CD14-positive monocyte (primary cell): ENCODE results near the gene CENPC. TPM values are rescaled to one million over a fixed set of nuclear protein-coding genes. Genes with fewer than 3 reads are reported as not detected.

ENCODE experiments used
- DNase-seq, 3 donors: peaks; one replicate each; pipeline ENCODE4 v3.0.0-alpha.2; 2011 to 2022
- H2AFZ ChIP-seq: 2 replicates; pipeline ENCODE4 v1.6.0; 2012; ENCODE audit warnings: mild to moderate bottlenecking, low read depth, low read length, inconsistent platforms; ENCODE audit not compliant: insufficient read depth, poor library complexity, severe bottlenecking
- H3K27ac ChIP-seq, 2 donors: 1 replicate in 1 of 2; 2 replicates in 1 of 2; pipeline ENCODE4 v1.5.1; 2012 to 2013; ENCODE audit warnings: low read length in 2 of 2, control low read depth in 1 of 2, inconsistent platforms in 1 of 2, low read depth in 1 of 2, mild to moderate bottlenecking in 1 of 2
- H3K27me3 ChIP-seq, 2 donors: one replicate each; pipeline versions ENCODE4 v1.6.0 to v1.6.1; 2011 to 2013; ENCODE audit warnings: low read length in 2 of 2; ENCODE audit not compliant: control insufficient read depth in 2 of 2, insufficient read depth in 2 of 2
- H3K36me3 ChIP-seq, 2 donors: replicated peaks in 1 of 2; 1 replicate in 1 of 2; 2 replicates in 1 of 2; pipeline versions ENCODE4 v1.5.1 to v1.6.1; 2012 to 2013; ENCODE audit warnings: low read length in 2 of 2, control low read depth in 1 of 2, inconsistent platforms in 1 of 2, mild to moderate bottlenecking in 1 of 2; ENCODE audit not compliant: insufficient read depth in 2 of 2, control insufficient read depth in 1 of 2
- H3K4me1 ChIP-seq, 2 donors: 1 replicate in 1 of 2; 2 replicates in 1 of 2; pipeline versions ENCODE4 v1.5.1 to v1.6.1; 2012 to 2013; ENCODE audit warnings: low read length in 2 of 2, control low read depth in 1 of 2, inconsistent platforms in 1 of 2, mild to moderate bottlenecking in 1 of 2, moderate library complexity in 1 of 2; ENCODE audit not compliant: insufficient read depth in 2 of 2, control insufficient read depth in 1 of 2
- H3K4me2 ChIP-seq: replicated peaks from 2 replicates; pipeline ENCODE3; 2012; ENCODE audit warnings: low read length, moderate library complexity, mild to moderate bottlenecking; ENCODE audit not compliant: poor library complexity, severe bottlenecking; ENCODE audit errors: extremely low read depth
- H3K4me3 ChIP-seq, 3 experiments: fragments of 200-600 bp in 1 of 3; sonication (generic) in 1 of 3; replicated peaks in 1 of 3; 1 replicate in 2 of 3; 2 replicates in 1 of 3; pipeline ENCODE4 v1.5.1; 2011 to 2013; ENCODE audit warnings: low read length in 3 of 3, mild to moderate bottlenecking in 3 of 3, control low read depth in 2 of 3, low read depth in 2 of 3, inconsistent platforms in 1 of 3, moderate library complexity in 1 of 3
- H3K79me2 ChIP-seq: 2 replicates; pipeline ENCODE4 v1.6.0; 2012; ENCODE audit warnings: mild to moderate bottlenecking, control low read depth, inconsistent platforms, low read length, moderate library complexity; ENCODE audit not compliant: insufficient read depth
- H3K9ac ChIP-seq: 2 replicates; pipeline ENCODE4 v1.6.0; 2017; ENCODE audit warnings: low read length, mild to moderate bottlenecking; ENCODE audit not compliant: insufficient read depth, poor library complexity, severe bottlenecking
- H3K9me3 ChIP-seq, 2 donors: replicated peaks in 1 of 2; 1 replicate in 1 of 2; 2 replicates in 1 of 2; pipeline versions ENCODE4 v1.5.1 to v1.6.1; 2012 to 2013; ENCODE audit warnings: low read length in 2 of 2, control low read depth in 1 of 2; ENCODE audit not compliant: control insufficient read depth in 1 of 2, insufficient read depth in 1 of 2
- H4K20me1 ChIP-seq: 2 replicates; pipeline ENCODE4 v1.6.0; 2012; ENCODE audit warnings: mild to moderate bottlenecking, low read length, control low read depth, moderate library complexity; ENCODE audit not compliant: insufficient read depth
- H3K27ac Mint-ChIP-seq, 7 donors: one replicate each; pipeline ENCODE4 v1.8.0; 2020; ENCODE audit warnings: mild to moderate bottlenecking in 7 of 7, mixed read lengths in 7 of 7, moderate library complexity in 6 of 7, inconsistent platforms in 2 of 7
- H3K27me3 Mint-ChIP-seq, 3 donors: one replicate each; pipeline ENCODE4 v1.8.0; 2021 to 2022; ENCODE audit warnings: low read depth in 3 of 3, mild to moderate bottlenecking in 3 of 3, mixed read lengths in 3 of 3, moderate library complexity in 3 of 3, inconsistent platforms in 1 of 3
- H3K36me3 Mint-ChIP-seq, 2 donors: one replicate each; pipeline ENCODE4 v1.8.0; 2020; ENCODE audit warnings: mixed read lengths in 2 of 2, inconsistent platforms in 1 of 2, mild to moderate bottlenecking in 1 of 2
- H3K4me1 Mint-ChIP-seq: one replicate; pipeline ENCODE4 v1.8.0; 2020; ENCODE audit warnings: mild to moderate bottlenecking, mixed read lengths
- H3K4me3 Mint-ChIP-seq, 2 donors: one replicate each; pipeline ENCODE4 v1.8.0; 2020; ENCODE audit warnings: mild to moderate bottlenecking in 2 of 2, mixed read lengths in 2 of 2, moderate library complexity in 1 of 2
- H3K9me3 Mint-ChIP-seq, 7 donors: one replicate each; pipeline ENCODE4 v1.8.0; 2020 to 2022; ENCODE audit warnings: mixed read lengths in 7 of 7, mild to moderate bottlenecking in 6 of 7, moderate library complexity in 6 of 7, inconsistent platforms in 2 of 7
- WGBS: methylation state at CpG from one replicate; pipeline ENCODE4 v1.1.5; 2013; ENCODE audit warnings: missing lambda C conversion rate; ENCODE audit not compliant: insufficient coverage; 5-methylcytosine and 5-hydroxymethylcytosine counted together
- intact Hi-C, 2 donors: fragments of 100-400 bp; cut with micrococcal nuclease; formaldehyde crosslinking; loops; one replicate each; pipeline versions ENCODE4 v1.15.0 to v1.15.1; 2023
- polyA plus RNA-seq, 3 donors: library from polyadenylated mRNA; depleted of rRNA in 1 of 3; unstranded in 2 of 3; stranded (reverse) in 1 of 3; fragments of 300-500 nt in 2 of 3; fragments of >200 nt in 1 of 3; fragmentation: Illumina TruSeq in 2 of 3; gene quantifications; 1 replicate in 2 of 3; 2 replicates in 1 of 3; pipeline ENCODE4 v1.2.3, GENCODE V29; 2012 to 2021
- TF ChIP-seq, protein P1 (sequence below): fragments of 200-600 bp; IDR thresholded peaks from one replicate; pipeline ENCODE4 v1.8.0; 2022; ENCODE audit warnings: antibody characterized with exemption, mild to moderate bottlenecking

CENPC gene
- polyA plus RNA-seq, 3 donors: 6.3 to 7.2 (median 6.7) TPM

DNA sequence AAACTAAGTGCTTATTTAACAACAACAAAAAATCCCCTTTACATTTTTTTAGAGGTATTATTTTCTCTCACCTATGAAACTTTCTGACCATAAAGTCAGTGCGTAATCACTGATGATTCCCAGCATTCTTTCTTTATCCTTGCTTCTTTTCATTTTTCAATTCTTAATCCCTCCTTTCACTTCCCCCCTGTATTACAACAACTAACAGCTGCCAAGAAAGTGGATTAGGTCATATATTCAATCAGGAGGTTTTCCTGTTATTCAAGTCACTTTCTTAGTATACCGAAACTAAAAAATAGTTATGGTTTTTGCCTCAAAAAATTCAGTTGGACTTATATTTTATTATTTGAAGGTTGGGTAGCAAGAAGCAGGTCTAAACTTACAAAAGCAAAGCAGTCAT, 11.1 kb upstream of the CENPC start:
- no peak overlapping the region for H3K4me3 Mint-ChIP-seq
- no peak overlapping the region for H3K4me2 ChIP-seq
- H3K4me1 ChIP-seq: peaks cover 9 to 13% of the 10 kb centered on the region in 2 donors
- peaks cover 0 to 2% (median 0%) of the 10 kb centered on the region in 7 donors for H3K9me3 Mint-ChIP-seq
- peak overlapping the region in 1 of 7 donors; percentile 62 for H3K27ac Mint-ChIP-seq
- H3K4me1 Mint-ChIP-seq: peaks cover 32% of the 10 kb centered on the region
- H3K27ac ChIP-seq: no peak overlapping the region
- intact Hi-C loops: no loop called here
- no CpG with 5 or more reads among the region's 2 CpGs for WGBS
- H3K27me3 ChIP-seq: no peaks in the 10 kb centered on the region
- no peak overlapping the region for H3K9ac ChIP-seq
- peak overlapping the region; percentile 70 for H2AFZ ChIP-seq
- no peaks in the 10 kb centered on the region for H3K27me3 Mint-ChIP-seq
- TF ChIP-seq, protein P1, sequence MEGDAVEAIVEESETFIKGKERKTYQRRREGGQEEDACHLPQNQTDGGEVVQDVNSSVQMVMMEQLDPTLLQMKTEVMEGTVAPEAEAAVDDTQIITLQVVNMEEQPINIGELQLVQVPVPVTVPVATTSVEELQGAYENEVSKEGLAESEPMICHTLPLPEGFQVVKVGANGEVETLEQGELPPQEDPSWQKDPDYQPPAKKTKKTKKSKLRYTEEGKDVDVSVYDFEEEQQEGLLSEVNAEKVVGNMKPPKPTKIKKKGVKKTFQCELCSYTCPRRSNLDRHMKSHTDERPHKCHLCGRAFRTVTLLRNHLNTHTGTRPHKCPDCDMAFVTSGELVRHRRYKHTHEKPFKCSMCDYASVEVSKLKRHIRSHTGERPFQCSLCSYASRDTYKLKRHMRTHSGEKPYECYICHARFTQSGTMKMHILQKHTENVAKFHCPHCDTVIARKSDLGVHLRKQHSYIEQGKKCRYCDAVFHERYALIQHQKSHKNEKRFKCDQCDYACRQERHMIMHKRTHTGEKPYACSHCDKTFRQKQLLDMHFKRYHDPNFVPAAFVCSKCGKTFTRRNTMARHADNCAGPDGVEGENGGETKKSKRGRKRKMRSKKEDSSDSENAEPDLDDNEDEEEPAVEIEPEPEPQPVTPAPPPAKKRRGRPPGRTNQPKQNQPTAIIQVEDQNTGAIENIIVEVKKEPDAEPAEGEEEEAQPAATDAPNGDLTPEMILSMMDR: no peak
- DNase-seq: no peak
- H3K36me3 ChIP-seq: no peaks in the 10 kb centered on the region
- no peaks in the 10 kb centered on the region for H3K79me2 ChIP-seq
- H4K20me1 ChIP-seq: no peaks in the 10 kb centered on the region
- no peak overlapping the region for H3K4me3 ChIP-seq
- no peaks in the 10 kb centered on the region for H3K36me3 Mint-ChIP-seq
- H3K9me3 ChIP-seq: no peaks in the 10 kb centered on the region

DNA sequence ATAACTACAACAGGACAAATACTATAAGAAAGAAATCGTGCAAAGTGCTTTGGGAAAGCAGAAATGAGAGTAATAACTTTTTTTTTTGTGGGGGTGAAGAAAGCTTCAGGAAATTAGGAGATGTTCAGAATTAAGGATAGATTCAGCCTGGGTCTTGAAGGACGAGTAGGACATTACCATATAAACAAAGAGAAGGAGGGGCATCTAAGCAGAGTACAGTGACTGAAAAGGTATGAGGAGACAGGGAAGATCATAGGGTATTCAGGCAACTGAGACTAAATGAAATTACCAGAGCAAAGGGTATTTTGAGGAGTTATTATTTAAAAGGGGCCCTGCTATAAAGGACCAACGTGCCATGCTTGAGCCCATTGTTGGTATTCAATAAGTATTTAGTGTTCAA, 10.1 kb upstream of the CENPC start:
- intact Hi-C loops: no loop called here
- H3K36me3 ChIP-seq: no peaks in the 10 kb centered on the region
- H3K4me3 Mint-ChIP-seq: no peak overlapping the region
- no peaks in the 10 kb centered on the region for H3K79me2 ChIP-seq
- H3K4me1 ChIP-seq: peaks cover 9 to 13% of the 10 kb centered on the region in 2 donors
- no peak overlapping the region for H3K27ac ChIP-seq
- H3K27me3 ChIP-seq: no peaks in the 10 kb centered on the region
- H3K27ac Mint-ChIP-seq: no peak overlapping the region
- H3K4me2 ChIP-seq: no peak overlapping the region
- no peak for DNase-seq
- H3K4me1 Mint-ChIP-seq: peaks cover 32% of the 10 kb centered on the region
- peaks cover 0 to 2% (median 0%) of the 10 kb centered on the region in 7 donors for H3K9me3 Mint-ChIP-seq
- no peaks in the 10 kb centered on the region for H3K27me3 Mint-ChIP-seq
- H3K9ac ChIP-seq: no peak overlapping the region
- H2AFZ ChIP-seq: peak overlapping the region; percentile 24
- H3K9me3 ChIP-seq: no peaks in the 10 kb centered on the region
- WGBS: no CpG with 5 or more reads among the region's 3 CpGs
- TF ChIP-seq, protein P1: no peak
- no peaks in the 10 kb centered on the region for H3K36me3 Mint-ChIP-seq
- H4K20me1 ChIP-seq: no peaks in the 10 kb centered on the region
- H3K4me3 ChIP-seq: no peak overlapping the region
